Activated T-cell treated with anti-CD3 and anti-CD28 coated beads, Interleukin-2, amount 50 U/mL, for 24 hours (primary cell): ENCODE data around the gene NPR2.

Experiments used
- DNase-seq: peaks from one replicate; pipeline ENCODE4 v3.0.0-alpha.2; 2020
- H3K27ac Mint-ChIP-seq: 2 replicates; pipeline ENCODE4 v1.8.0; 2020; ENCODE audit warnings: mild to moderate bottlenecking, mixed read lengths
- H3K27me3 Mint-ChIP-seq: 2 replicates; pipeline ENCODE4 v1.8.0; 2020; ENCODE audit warnings: mixed read lengths
- H3K36me3 Mint-ChIP-seq: 2 replicates; pipeline ENCODE4 v1.8.0; 2020; ENCODE audit warnings: low read depth, mixed read lengths
- H3K4me1 Mint-ChIP-seq: 2 replicates; pipeline ENCODE4 v1.8.0; 2020; ENCODE audit warnings: low read depth, mixed read lengths
- H3K4me3 Mint-ChIP-seq: 2 replicates; pipeline ENCODE4 v1.8.0; 2020; ENCODE audit warnings: mild to moderate bottlenecking, moderate library complexity, mixed read lengths
- H3K9me3 Mint-ChIP-seq: 2 replicates; pipeline ENCODE4 v1.8.0; 2020; ENCODE audit warnings: mixed read lengths

The NPR2 gene

GRCh38 chr9:35798658-35799374, 7.4 kb downstream of the NPR2 start:
- Mint-ChIP-seq H3K36me3 (peaks cover 42% of the 10 kb centered on the region), H3K27ac (peak overlapping the region; percentile 90)

DNA sequence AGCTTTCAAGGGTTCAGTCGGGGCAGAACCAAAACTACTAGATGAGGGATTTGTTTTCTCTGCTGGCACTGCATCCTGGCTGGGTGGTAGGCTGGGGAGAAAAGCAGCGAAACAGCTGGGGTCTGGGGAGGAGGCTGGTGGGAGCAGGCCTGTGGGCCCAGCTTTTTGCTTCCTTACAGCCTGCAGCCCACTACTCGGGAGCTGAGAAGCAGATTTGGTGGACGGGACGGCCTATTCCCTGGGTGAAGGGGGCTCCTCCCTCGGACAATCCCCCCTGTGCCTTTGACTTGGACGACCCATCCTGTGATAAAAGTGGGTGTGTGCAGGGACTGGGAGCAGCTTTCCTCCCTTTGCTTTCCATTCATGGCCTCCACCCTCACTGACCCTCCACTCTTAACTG, 9.1 kb downstream of the NPR2 start:
- Mint-ChIP-seq H3K36me3 (peaks cover 47% of the 10 kb centered on the region), H3K4me1 (peaks cover 23% of the 10 kb centered on the region), H3K4me3 (no peak overlapping the region), H3K9me3 (no peaks in the 10 kb centered on the region), H3K27ac (peak overlapping the region; percentile 53), H3K27me3 (no peaks in the 10 kb centered on the region)
- no peak for DNase-seq

More at GRCh38 chr9:35798658-35799374, 7.4 kb downstream of the NPR2 start:
- H3K4me1 Mint-ChIP-seq, result peaks cover 27% of the 10 kb centered on the region
- no peak overlapping the region for H3K4me3 Mint-ChIP-seq
- peak; percentile 54 for DNase-seq
- H3K9me3 Mint-ChIP-seq, result no peaks in the 10 kb centered on the region
- no peaks in the 10 kb centered on the region for H3K27me3 Mint-ChIP-seq

DNA sequence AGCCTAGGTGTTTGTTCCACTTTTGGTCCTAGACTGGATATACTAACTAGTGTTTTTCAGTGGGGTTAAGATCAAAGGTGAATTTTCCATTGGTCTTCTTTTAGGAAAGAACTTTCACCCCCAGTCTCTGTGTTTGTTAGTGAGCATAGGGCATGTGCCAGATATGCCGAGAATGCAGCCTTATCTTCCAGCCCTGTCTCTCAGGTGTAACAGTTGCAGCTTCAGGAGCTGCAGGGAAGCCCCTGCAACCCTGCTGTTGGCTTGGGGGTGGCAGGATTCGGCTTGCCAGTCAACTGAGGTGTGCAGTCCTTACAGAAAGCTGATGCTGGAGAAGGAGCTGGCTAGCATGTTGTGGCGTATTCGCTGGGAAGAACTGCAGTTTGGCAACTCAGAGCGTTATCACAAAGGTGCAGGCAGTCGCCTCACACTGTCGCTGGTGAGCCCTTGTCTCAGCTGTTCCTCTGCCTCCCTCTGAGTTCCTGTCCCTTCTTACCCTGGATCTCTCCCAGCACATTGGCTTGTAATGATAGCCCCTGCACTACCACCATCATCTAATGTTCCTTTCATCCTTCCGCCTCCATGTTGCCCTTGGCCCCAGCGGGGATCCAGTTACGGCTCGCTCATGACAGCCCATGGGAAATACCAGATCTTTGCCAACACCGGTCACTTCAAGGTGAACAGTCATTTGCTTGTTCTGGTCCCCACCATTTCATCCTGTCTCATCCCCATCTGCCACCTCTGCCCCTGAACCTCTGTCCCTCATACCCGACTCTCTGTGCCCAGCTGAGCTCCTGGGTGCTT, 10.1 kb downstream of the NPR2 start:
- H3K27me3 Mint-ChIP-seq, result no peaks in the 10 kb centered on the region
- peak overlapping the region; percentile 5 for H3K27ac Mint-ChIP-seq
- H3K9me3 Mint-ChIP-seq, result no peaks in the 10 kb centered on the region
- no peak for DNase-seq
- peaks cover 57% of the 10 kb centered on the region for H3K36me3 Mint-ChIP-seq
- H3K4me3 Mint-ChIP-seq, result no peak overlapping the region
- H3K4me1 Mint-ChIP-seq, result peaks cover 23% of the 10 kb centered on the region

GRCh38 chr9:35806101-35806500, 14.7 kb downstream of the NPR2 start:
- H3K4me3 Mint-ChIP-seq, result no peak overlapping the region
- H3K36me3 Mint-ChIP-seq, result peaks cover 68% of the 10 kb centered on the region
- H3K4me1 Mint-ChIP-seq, result peaks cover 7% of the 10 kb centered on the region
- no peak overlapping the region for H3K27ac Mint-ChIP-seq
- no peak for DNase-seq
- H3K9me3 Mint-ChIP-seq, result no peaks in the 10 kb centered on the region
- H3K27me3 Mint-ChIP-seq, result no peaks in the 10 kb centered on the region

DNA sequence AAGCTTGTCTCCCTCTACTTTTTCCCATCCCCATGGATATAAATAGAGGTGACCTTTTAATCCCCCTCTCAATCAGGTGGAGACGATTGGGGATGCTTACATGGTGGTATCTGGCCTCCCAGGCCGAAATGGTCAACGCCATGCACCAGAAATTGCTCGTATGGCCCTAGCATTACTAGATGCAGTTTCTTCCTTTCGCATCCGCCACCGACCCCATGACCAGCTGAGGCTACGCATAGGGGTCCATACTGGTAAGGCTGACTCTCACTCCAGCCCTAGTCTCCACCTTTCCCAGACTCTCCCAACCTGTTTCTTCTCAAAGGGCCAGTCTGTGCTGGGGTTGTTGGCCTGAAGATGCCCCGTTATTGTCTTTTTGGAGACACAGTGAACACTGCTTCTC, 17.0 kb downstream of the NPR2 start:
- H3K27ac Mint-ChIP-seq, result no peak overlapping the region
- no peak for DNase-seq
- H3K4me3 Mint-ChIP-seq, result no peak overlapping the region

DNA sequence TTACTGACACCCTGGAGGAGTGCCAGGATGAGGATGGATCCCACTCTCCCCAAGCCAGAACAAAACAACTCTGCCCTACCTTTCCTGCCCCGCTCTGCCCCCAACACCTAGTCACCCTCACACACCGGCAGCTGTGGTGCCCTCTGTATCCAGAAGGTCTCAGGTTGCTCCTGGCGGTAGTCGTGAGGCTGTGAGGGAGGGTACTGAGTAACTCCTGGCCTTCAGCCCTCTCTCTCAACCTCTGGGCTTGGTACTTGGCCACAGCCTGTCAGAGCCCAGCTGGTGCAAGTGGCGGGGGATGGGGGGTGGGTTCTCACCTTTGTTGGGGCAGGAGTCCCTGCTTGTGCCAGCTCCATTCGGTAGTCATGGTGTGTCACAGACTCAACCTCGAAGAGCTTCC, 18.7 kb downstream of the NPR2 start:
- H3K36me3 Mint-ChIP-seq, result peaks cover 56% of the 10 kb centered on the region

More for the DNA sequence above, 17.0 kb downstream of the NPR2 start:
- H3K9me3 Mint-ChIP-seq, result no peaks in the 10 kb centered on the region
- peaks cover 54% of the 10 kb centered on the region for H3K36me3 Mint-ChIP-seq
- H3K27me3 Mint-ChIP-seq, result no peaks in the 10 kb centered on the region
- H3K4me1 Mint-ChIP-seq, result peaks cover 30% of the 10 kb centered on the region

DNA sequence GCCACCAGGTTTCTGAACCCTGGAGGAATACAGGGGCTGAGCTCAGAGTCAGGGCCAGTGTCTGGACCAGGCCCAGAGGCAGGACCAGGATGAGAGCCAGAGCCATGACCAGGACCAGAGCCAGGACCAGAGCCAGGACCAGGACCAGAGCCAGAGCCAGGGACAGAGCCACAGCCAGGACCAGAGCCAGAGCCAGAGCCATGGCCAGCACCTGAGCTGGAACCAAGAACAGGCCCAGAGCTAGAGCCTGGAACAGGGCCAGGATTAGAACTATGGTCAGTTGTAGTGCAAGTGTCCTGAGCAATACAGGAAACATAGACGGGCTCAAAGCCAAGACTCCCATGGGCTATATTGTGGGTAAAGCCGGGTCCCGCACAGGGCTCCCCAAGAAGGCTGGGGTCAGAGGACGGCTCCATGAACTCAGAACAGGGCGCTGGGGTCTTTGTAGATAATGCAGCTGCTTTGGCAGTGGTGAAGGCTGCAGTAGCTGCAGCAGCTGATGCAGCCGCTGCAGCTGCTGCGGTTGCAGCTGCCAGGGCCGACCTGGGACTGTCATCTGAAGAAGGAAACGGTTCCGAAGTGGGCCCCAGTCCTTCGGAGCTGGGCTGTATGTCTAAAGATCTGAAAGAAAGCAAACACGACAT, 20.1 kb downstream of the NPR2 start:
- Mint-ChIP-seq H3K27ac (peak overlapping the region; percentile 93), H3K9me3 (no peaks in the 10 kb centered on the region), H3K4me1 (peaks cover 44% of the 10 kb centered on the region), H3K27me3 (no peaks in the 10 kb centered on the region), H3K4me3 (peak overlapping the region; percentile 80), H3K36me3 (peaks cover 46% of the 10 kb centered on the region)
- DNase-seq, result no peak

More for the DNA sequence above, 18.7 kb downstream of the NPR2 start:
- peaks cover 40% of the 10 kb centered on the region for H3K4me1 Mint-ChIP-seq
- no peak for DNase-seq
- no peaks in the 10 kb centered on the region for H3K9me3 Mint-ChIP-seq
- no peak overlapping the region for H3K27ac Mint-ChIP-seq
- no peak overlapping the region for H3K4me3 Mint-ChIP-seq
- H3K27me3 Mint-ChIP-seq, result no peaks in the 10 kb centered on the region

GRCh38 chr9:35812025-35812602, 20.7 kb downstream of the NPR2 start, which contains the start of gene SPAG8:
TSS of gene SPAG8 (minus strand) at chr9:35812262. CDS start at chr9:35812147, 115 bp downstream.
- H3K36me3 Mint-ChIP-seq, result peaks cover 42% of the 10 kb centered on the region
- H3K9me3 Mint-ChIP-seq, result no peaks in the 10 kb centered on the region
- H3K27ac Mint-ChIP-seq, result peak within 1 kb of the TSS; percentile 93
- peak; percentile 91 for DNase-seq
- H3K4me1 Mint-ChIP-seq, result peaks cover 41% of the 10 kb centered on the region
- no peaks in the 10 kb centered on the region for H3K27me3 Mint-ChIP-seq
- H3K4me3 Mint-ChIP-seq, result peak within 1 kb of the TSS; percentile 80

GRCh38 chr9:35813434-35814105, 22.2 kb downstream of the NPR2 start:
- peaks cover 29% of the 10 kb centered on the region for H3K36me3 Mint-ChIP-seq

GRCh38 chr9:35814106-35814840, 22.9 kb downstream of the NPR2 start:
- H3K4me1 Mint-ChIP-seq, result peaks cover 41% of the 10 kb centered on the region
- H3K4me3 Mint-ChIP-seq, result peak overlapping the region; percentile 91
- DNase-seq, result no peak
- H3K9me3 Mint-ChIP-seq, result no peaks in the 10 kb centered on the region
- peaks cover 22% of the 10 kb centered on the region for H3K36me3 Mint-ChIP-seq
- no peaks in the 10 kb centered on the region for H3K27me3 Mint-ChIP-seq
- peak overlapping the region; percentile 98 for H3K27ac Mint-ChIP-seq

More at GRCh38 chr9:35813434-35814105, 22.2 kb downstream of the NPR2 start:
- no peaks in the 10 kb centered on the region for H3K9me3 Mint-ChIP-seq
- H3K4me3 Mint-ChIP-seq, result peak overlapping the region; percentile 91
- no peaks in the 10 kb centered on the region for H3K27me3 Mint-ChIP-seq
- H3K27ac Mint-ChIP-seq, result peak overlapping the region; percentile 48
- peaks cover 41% of the 10 kb centered on the region for H3K4me1 Mint-ChIP-seq
- DNase-seq, result no peak

- peak within 1 kb of the TSS; percentile 91 for H3K4me3 Mint-ChIP-seq
- H3K9me3 Mint-ChIP-seq, result no peaks in the 10 kb centered on the region
- peak within 1 kb of the TSS; percentile 98 for H3K27ac Mint-ChIP-seq
- H3K4me1 Mint-ChIP-seq, result peaks cover 41% of the 10 kb centered on the region
- DNase-seq, result peak; percentile 96
- no peaks in the 10 kb centered on the region for H3K27me3 Mint-ChIP-seq
- peaks cover 17% of the 10 kb centered on the region for H3K36me3 Mint-ChIP-seq
Observed at GRCh38 chr9:35814841-35815543, 23.6 kb downstream of the NPR2 start, which contains the start of gene HINT2. TSS of gene HINT2 (minus strand) at chr9:35815042. CDS start at chr9:35814979, 63 bp downstream.

DNA sequence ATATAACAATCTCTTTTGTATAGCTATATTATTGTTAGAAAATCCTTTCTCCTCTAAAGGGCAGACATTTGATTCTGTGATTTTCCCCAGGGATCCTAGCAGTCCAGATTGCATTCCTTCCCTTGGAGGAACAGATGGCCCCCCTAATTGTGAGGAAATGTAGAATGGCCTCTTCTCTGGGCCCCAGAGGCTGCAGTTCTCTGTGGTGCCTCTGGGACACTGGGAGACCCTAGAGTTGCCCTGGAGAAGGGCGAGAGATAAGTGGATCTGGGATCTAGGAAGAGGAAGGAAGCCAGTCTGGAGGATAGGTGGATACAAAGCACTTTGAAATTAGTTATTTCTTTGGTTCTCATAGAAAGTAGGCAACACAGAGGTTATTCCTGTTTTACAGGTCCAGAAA, 25.3 kb downstream of the NPR2 start:
- no peak overlapping the region for H3K4me3 Mint-ChIP-seq
- DNase-seq, result no peak
- no peaks in the 10 kb centered on the region for H3K27me3 Mint-ChIP-seq
- H3K9me3 Mint-ChIP-seq, result no peaks in the 10 kb centered on the region
- peaks cover 16% of the 10 kb centered on the region for H3K36me3 Mint-ChIP-seq
- H3K4me1 Mint-ChIP-seq, result peaks cover 31% of the 10 kb centered on the region
- no peak overlapping the region for H3K27ac Mint-ChIP-seq

GRCh38 chr9:35818341-35818740, 26.9 kb downstream of the NPR2 start:
- peaks cover 11% of the 10 kb centered on the region for H3K36me3 Mint-ChIP-seq

More at GRCh38 chr9:35818341-35818740, 26.9 kb downstream of the NPR2 start:
- Mint-ChIP-seq H3K27me3 (no peaks in the 10 kb centered on the region), H3K9me3 (no peaks in the 10 kb centered on the region), H3K4me1 (peaks cover 14% of the 10 kb centered on the region), H3K27ac (no peak overlapping the region), H3K4me3 (no peak overlapping the region)
- no peak for DNase-seq
